ENCODE measurements around the gene SNAPC3. TPM values are rescaled to one million over a fixed set of nuclear protein-coding genes. Genes with fewer than 3 reads are reported as not detected.

SNAPC3 gene
- total RNA-seq, 4 donors from 2014 or later, result 22.4 to 31.0 (median 30.1) TPM

GRCh38 chr9:15404171-15404570 is 18.5 kb upstream of the SNAPC3 start:
- TF ChIP-seq CTCF (IDR thresholded peaks at IDR 0.05; ENCODE audit: low read depth), result no peak

- no peak for TF ChIP-seq CTCF (IDR thresholded peaks at IDR 0.05; ENCODE audit: low read depth)
These were observed 5.8 kb upstream of the SNAPC3 start for GRCh38 chr9:15416880-15417279.

- TF ChIP-seq CTCF (IDR thresholded peaks at IDR 0.05; ENCODE audit: low read depth), result no peak
These were observed 5.0 kb upstream of the SNAPC3 start for GRCh38 chr9:15417626-15418025.

- TF ChIP-seq CTCF (IDR thresholded peaks at IDR 0.05; ENCODE audit: low read depth), result no peak
These were observed 1.9 kb upstream of the SNAPC3 start for GRCh38 chr9:15420796-15421195.

- no peak for TF ChIP-seq CTCF (IDR thresholded peaks at IDR 0.05; ENCODE audit: low read depth)
These were observed 1.1 kb upstream of the SNAPC3 start for GRCh38 chr9:15421532-15421931.

- TF ChIP-seq CTCF (IDR thresholded peaks at IDR 0.05; ENCODE audit: low read depth), result no peak
These were observed 695 bp upstream of the SNAPC3 start for GRCh38 chr9:15421990-15422371.

- no peak for TF ChIP-seq CTCF (IDR thresholded peaks at IDR 0.05; ENCODE audit: low read depth)
These were observed 732 bp downstream of the SNAPC3 start for GRCh38 chr9:15423231-15423985.

Data from subcutaneous adipose tissue (tissue), 4 donors.